HG02642 (cell line): ENCODE measurements around the gene MYCBP2.
A peak's percentile ranks its signal among the peaks of the same experiment; 100 is the strongest.
"Not testable (repeated sequence)": the region's sequence is repeated elsewhere in the genome, so short reads cannot be mapped to it uniquely, and the experiment has no call there.

ENCODE experiments used
- ATAC-seq: cut with Tn5 transposase; IDR thresholded peaks from one replicate; pipeline ENCODE4 v1.9.1; 2021; ENCODE audit warnings: mild to moderate bottlenecking; ENCODE audit not compliant: unreplicated experiment, poor library complexity

MYCBP2 gene

DNA sequence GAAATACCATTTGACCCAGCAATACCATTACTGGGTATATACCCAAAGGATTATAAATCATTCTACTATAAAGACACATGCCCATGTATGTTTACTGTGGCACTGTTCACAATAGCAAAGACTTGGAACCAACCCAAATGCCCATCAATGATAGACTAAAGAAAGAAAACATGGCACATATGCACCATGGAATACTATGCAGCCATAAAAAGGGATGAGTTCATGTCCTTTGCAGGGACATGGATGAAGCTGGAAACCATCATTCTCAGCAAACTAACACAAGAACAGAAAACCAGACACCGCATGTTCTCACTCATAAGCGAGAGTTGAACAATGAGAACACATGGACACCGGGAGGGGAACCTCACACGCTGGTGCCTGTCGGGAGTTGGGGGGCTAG lies 317.2 kb downstream of the MYCBP2 start:
- not testable (repeated sequence) for ATAC-seq

DNA sequence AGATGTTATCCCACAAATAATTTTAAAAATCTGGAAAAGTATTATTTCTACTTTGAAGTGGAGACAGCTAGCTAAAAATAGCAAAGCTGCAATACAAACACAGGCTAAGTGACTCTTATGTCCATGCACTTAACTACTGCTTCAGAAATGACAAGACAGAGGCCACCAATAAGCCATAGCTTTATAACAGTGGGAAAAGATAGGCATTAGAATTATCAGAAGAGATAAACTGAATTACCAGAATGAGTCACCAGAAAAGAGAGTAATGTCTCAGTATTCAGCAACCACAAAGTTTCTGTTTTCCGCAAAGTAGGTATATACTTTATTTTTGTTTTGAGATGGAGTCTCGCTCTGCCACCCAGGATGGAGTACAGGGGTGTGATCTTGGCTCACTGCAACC lies 317.9 kb downstream of the MYCBP2 start:
- peak; percentile 50 for ATAC-seq

DNA sequence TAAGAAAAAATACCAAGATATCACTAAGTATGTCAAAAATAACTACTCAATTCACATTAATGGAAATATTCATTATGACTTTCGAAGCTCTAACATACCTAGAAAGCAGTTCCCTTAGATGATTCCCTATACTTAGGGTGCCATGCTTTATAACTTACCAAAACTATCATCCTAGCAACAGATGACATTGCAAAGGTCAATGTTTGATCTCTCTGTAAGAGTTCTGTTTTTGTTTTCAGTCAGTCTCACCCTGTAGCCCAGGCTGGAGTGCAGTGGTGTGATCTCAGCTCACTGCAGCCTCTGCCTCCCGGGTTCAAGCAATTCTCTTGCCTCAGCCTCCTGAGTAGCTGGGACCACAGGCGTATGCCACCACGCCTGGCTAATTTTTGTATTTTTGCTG lies 318.6 kb downstream of the MYCBP2 start:
- ATAC-seq = not testable (repeated sequence)

DNA sequence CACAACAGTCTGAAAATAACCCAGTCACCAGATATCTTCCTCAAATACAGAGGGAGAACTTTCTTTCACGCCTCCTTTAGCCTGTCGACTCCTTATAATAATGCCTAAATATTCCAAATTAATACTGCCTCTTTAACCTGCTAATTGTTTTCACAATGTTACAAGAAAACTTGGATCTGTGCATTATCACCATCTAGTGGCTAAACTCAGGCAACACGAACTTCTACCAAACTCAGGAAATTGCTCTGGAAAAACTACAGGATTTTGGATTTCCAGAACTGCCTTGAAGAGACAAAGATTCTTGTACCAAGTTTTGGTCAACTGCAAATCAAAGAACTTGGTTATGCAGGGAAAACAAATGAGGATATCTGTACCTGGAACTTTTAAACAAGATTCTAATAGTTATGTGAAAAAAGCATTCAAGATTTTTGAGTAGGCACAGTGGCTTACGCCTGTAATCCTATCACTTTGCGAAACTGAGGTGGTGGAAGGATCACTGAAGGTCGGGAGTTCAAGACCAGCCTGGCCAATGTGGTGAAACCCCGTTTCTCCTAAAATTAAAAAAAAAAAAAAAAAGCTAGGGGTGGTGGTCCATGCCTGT lies 324.2 kb downstream of the MYCBP2 start:
- no peak for ATAC-seq

DNA sequence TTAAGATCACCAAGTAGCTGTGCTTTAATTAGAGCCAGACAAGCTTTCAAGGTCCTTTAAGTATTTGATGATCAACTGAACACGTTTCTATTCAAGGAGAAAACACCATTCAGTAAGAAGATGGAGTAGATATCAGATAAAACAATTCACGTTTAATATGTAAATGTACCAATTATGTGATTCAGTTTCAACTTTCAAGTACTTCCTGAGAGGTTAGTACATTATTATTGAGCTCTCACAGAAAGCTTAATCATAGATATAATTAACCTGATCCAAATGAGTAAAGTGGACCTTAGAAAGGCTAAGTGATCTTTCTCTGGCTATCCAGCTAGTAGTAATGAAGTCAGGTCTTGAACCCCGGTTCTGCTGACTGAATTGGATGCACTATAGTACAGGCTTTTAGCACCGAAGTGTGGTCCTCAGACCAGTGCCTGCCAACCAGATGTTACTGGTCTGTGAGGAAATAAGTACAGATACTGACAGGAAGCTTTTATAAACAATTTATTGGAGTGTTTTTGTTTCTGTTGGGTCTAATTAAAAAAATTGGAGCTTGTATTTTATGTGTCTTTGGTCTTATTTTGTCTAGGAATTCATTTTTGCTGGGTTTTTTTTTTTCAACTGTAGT lies 324.8 kb downstream of the MYCBP2 start:
- ATAC-seq = no peak

DNA sequence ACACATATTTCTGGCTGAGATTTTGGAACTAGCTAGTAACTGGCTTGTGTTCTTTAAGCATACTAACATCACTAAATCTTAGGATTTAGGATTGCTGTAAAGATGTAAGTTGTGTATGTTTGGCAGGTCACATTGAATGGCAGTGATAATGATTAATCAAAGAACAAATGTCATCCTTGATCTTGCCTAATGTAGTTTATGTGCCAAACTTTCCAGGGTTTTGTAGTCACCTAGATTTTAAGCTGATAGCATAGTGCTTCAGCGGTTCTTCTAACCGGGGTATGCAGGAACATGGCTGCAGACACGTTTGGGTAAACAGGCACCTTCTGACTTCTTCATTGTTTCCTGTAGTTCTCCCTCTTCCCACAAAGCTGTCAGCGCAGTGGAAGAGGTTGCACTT lies 325.4 kb downstream of the MYCBP2 start:
- no peak for ATAC-seq

DNA sequence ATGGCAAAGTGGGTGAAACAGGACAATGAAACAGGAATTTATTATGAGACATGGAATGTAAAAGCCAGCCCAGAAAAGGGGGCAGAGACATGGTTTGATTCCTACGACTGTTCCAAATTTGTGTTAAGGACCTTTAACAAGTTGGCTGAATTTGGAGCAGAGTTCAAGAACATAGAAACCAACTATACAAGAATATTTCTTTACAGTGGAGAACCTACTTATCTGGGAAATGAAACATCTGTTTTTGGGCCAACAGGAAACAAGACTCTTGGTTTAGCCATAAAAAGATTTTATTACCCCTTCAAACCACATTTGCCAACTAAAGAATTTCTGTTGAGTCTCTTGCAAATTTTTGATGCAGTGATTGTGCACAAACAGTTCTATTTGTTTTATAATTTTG lies 326.4 kb downstream of the MYCBP2 start:
- no peak for ATAC-seq
